Measurements from ENCODE around the gene MOSMO.

GRCh38 chr16:22075043-22075757 is 67.3 kb downstream of the MOSMO start:
- TF ChIP-seq POLR2A (IDR thresholded peaks at IDR 0.05; ENCODE audit: low read depth, low read length), result no peak
- no peak for TF ChIP-seq TAF1 (IDR thresholded peaks at IDR 0.05; ENCODE audit: borderline replicate concordance, low read depth, low read length)
